GM20431 (cell line): ENCODE results near the gene NDRG2.
"Not testable (repeated sequence)": the region's sequence is repeated elsewhere in the genome, so short reads cannot be mapped to it uniquely, and the experiment has no call there.

ENCODE experiments used
- in situ Hi-C: fragments of 300-500 bp; cut with MseI, MboI; formaldehyde crosslinking; loops from one replicate; pipeline ENCODE4 v1.15.0; 2020; ENCODE audit warnings: low sequenced_read_pairs; ENCODE audit not compliant: unreplicated experiment

The NDRG2 gene

GRCh38 chr14:21017528-21018245 lies 7.2 kb downstream of the NDRG2 start:
- in situ Hi-C loops: no loop called here

DNA sequence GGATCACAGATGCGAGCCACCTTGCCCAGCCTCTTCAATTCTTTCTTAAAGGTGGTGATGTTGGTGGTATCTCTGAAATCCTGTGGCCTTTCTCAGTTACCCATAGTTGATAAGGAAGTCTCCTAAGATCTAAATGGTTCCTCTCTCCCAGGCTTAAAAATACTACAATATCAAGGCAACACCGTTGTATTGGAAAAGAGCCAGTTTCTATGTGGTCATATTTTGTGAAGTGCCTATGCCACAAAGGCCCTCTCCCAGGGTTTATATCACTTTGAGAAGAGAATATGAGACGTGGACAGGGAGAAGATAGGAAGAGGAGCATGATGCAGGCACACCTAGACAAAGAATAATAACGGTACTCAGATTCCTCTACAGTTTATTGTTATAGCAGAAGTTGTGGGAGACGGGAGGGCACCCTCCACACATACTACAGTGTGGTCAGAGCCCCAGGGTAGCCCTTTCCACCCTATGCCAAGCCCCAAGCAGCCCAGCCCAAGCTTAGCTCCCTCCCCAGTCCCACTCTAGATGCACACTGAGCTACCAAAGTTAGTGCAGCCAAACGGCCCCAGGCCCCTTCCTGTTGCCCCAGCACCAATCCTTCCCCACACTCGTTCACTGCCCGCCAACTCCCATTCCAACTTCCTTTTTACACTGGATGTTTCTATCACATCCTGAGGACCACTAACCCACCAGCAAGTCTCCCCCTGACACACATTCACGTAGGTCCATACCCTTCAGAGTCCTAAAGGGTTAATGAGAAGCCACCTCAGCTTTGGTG lies 8.3 kb downstream of the NDRG2 start:
- in situ Hi-C loops: no loop called here

DNA sequence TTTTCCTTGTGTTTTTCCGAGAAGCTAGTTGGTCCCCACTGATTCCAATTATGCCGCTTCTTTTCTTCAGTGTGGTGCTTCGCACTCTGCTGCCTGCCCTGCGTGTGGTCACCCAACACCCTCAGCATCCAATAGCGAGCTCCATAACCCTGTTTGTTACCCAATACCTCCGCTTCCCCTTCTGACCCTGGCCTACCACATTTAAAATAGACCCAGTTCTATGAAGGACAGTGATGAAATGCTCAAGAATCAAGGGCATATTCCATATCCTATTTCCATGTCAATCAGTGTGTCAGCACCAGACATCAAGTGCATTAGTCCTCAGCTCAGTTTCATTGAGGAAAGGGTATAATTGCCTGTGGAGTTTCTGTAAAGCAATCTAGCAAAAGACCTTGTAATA lies 9.5 kb downstream of the NDRG2 start:
- in situ Hi-C loops: no loop called here

DNA sequence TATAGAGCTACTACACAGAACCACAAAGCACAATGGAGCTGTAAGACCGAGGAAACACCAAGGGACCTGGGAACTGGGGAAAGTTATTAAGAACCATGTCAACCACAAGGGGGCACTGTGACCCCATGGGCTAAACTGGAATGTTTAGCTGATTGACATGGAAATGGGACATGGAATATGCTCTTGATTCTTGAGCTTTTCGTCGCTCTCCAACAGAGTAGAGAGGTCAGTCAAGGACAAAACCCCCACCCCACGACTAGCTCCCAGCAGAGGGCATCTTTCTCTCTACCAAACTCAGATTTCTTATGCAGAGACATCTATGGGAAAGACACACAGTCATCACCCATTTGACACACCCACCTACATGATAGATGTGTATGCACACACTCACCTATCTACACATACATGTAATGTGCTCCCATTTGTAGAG lies 10.1 kb downstream of the NDRG2 start:
- in situ Hi-C loops: no loop called here

- in situ Hi-C loops: no loop called here
Measured at GRCh38 chr14:21011136-21011535, 13.7 kb downstream of the NDRG2 start.

- in situ Hi-C loops: not testable (repeated sequence)
Measured at GRCh38 chr14:21009721-21010120, 15.1 kb downstream of the NDRG2 start.

- in situ Hi-C loops: no loop called here
Measured at GRCh38 chr14:21003788-21004346, 21.0 kb downstream of the NDRG2 start.

- in situ Hi-C loops: no loop called here
Measured at GRCh38 chr14:21001218-21001617, 23.6 kb downstream of the NDRG2 start.

DNA sequence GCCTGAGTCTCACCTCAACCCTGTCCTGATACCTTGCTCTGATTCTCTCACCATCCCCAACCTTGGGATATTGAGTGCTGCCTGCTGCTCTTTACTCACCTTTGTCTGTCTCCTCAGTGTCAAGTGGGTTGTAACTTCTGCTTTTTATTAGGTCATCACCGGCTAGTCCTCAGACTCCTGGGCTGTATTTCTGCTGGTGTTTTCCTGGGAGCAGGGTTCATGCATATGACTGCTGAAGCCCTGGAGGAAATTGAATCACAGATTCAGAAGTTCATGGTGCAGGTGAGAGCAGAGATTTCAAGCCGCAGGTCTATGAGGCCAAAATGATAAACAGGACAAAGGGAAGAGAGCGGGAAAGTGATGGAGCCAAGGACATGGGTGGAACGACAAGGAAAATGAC lies 25.3 kb downstream of the NDRG2 start:
- in situ Hi-C loops: no loop called here

GRCh38 chr14:20998674-20999366 lies 26.0 kb downstream of the NDRG2 start, which contains the start of gene SLC39A2:
Gene SLC39A2, plus strand, starts transcription at chr14:20999293. Its CDS starts 154 bp downstream, at chr14:20999447.
- in situ Hi-C loops: no loop called here

- in situ Hi-C loops: no loop called here
Measured at GRCh38 chr14:20998139-20998538, 26.7 kb downstream of the NDRG2 start.

DNA sequence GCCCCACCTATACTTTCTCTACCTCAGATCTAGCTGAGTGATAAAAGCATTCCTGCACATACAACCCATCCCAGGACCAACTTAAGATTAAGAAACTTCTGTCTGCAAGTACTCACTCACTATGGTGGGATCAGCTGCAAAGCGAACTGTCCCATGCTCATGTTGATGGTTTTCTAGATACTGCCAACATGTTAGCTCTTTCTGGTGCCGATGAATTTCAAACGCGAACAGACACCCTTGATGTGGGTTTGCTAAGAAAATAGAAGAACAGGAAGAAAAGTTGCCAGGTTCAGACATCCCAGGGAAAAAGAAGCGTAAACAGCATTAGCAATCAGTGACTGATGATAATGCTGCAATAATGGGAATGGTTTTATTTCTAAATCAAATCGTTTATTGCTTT lies 27.3 kb downstream of the NDRG2 start:
- in situ Hi-C loops: no loop called here

GRCh38 chr14:20997115-20997514 lies 27.7 kb downstream of the NDRG2 start:
- in situ Hi-C loops: no loop called here

DNA sequence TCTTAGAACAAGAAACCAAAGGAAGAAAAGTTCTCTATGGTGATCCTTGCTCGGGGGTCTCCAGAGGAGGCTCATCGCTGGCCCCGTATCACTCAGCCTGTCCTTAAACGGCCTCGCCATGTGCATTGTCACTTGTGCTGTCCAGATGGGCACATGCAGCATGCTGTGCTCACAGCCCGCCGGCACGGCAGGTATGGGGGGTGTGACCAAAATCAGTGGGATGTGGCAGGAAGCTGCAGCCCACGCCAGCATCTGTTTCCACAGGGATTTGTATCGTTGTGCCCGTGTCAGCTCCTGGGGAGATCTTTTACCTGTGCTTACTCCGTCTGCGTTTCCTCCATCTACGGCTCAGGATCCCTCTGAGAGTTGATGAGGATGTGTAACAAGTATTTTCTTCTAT lies 28.3 kb downstream of the NDRG2 start:
- in situ Hi-C loops: no loop called here

DNA sequence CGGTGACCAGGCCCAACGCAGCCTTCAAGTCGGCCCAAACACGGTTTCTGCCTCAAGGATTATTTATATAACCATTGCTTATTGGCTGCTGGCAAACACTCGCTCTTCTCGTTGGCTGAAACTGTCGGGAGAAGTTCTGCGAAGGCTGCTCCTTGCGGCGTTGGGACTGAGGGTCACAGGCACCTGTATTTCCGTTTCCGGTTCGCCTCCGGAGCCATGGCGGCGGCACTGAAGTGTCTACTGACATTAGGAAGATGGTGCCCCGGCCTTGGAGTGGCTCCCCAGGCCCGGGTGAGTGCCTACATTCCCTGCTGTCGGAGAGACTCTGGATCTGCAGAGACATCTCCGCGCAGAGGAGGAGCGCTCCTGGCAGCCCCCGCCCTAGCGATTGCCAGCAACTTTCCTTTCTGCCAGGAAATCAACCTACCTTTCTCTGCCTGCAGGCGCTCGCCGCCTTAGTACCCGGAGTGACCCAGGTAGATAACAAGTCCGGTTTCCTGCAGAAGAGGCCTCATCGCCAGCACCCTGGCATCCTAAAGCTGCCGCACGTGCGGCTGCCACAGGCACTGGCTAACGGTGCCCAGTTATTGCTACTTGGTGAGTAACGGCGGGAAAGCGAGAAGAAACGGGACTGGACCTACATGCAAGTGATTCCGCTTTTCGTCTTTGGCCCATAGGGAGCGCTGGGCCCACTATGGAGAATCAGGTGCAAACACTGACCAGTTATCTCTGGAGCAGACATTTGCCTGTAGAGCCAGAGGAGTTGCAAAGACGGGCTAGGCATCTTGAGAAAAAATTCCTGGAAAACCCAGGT lies 34.9 kb downstream of the NDRG2 start, which contains the start of gene METTL17:
TSS of gene METTL17 (plus strand) at position 194 of the 814 bp plus-strand sequence. CDS start at position 217, 23 bp downstream.
- in situ Hi-C loops: no loop called here

GRCh38 chr14:20989471-20989786 lies 35.4 kb downstream of the NDRG2 start:
- in situ Hi-C loops: no loop called here

DNA sequence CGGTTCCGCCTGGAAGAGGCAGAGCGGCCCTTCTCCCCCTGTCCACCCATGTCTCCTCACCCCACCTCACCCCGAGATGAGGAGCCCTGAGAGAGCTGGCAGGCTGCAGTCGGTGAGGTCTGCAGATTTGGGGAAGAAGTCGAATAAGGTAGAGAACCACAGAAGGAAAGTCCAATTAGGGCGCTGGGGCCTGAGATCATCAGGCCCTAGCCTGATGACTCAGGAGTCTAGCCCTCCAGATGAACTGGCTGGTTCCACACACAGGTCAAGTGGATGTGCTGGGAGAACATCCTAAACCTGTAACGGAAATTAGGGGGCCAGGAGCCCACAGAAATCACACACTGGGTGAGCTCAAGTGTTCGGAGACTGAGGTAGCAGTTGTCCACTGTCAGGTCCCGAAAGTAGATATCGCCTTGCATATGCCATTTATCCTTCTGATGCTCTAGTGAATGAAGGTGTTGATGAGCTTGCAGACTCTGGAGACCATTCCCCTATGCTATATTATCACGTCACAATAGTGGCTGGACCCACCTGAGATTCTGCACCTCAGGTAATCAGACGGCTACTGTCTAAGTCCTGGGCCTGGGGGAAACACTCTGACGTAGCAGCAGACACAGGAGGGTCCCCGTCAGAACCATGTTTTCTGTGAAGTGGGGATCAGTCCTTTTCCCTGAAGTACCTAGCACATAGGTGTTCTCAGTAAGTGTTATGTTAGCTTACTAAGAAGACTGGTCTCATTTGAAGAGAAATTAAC lies 36.0 kb downstream of the NDRG2 start:
- in situ Hi-C loops: no loop called here

DNA sequence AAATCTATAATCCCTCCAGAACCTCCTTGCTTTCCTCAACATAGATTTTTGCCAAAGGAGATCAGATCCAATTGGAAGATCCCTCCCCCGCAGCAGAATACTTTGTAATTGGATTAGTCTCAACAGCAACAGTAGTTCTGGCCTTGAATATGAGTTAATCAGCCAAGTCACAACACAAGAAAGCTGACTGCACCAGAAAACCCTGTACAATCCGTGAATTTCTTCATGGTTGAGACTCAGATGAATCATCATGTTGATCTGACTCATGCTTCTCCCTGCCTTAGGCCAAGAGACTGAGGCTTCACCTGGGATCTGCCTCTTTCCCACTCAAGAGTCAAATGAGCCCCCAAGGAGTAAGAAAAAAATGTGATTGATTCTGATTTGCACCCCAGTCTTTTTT lies 38.0 kb downstream of the NDRG2 start:
- in situ Hi-C loops: no loop called here

DNA sequence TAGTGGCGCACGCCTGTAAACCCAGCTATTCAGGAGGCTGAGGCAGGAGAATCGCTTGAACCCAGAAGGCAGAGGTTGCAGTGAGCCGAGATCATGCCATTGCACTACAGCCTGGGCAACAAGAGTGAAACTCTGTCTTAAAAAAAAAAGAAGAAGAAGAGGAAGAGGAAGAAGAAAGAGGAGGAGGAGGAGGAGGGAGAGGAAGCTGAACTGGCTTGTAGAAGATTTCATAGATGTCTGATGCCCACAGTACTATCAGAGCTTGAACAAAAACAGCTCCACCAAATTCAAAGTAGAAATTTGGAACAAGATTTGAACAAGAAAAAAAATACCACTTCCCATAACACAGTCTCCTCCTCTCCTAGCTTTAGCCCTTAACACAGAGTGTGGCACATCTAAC lies 39.2 kb downstream of the NDRG2 start:
- in situ Hi-C loops: not testable (repeated sequence)
